DMS 273 (cell line): Measurements from ENCODE around the gene WNK2.

Experiments used
- DNase-seq: peaks from one replicate; lab custom pipeline; 2025; ENCODE audit not compliant: unreplicated experiment; lab: John Stamatoyannopoulos, UW

WNK2 gene

DNA sequence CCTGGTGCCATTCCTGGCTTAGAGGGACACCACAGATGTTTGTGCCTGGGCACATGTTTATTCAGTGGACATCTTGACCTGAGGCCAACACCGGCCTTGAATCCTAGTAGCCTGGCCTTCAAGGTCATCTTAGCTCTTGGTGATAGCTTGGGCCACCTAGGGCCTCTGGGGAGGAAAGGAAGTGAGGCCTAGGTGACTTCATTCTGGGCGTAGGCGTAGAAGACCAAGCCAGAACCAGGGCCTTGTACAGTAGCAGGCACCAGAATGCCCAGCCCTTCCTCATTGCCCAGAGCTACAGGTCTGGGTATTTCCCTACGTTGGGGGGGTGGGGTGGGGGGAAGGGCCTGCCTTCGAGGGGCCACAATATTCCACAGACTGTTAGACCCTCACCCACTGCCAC, 33.8 kb downstream of the WNK2 start:
- DNase-seq: peak; percentile 28

GRCh38 chr9:93218161-93218560, 34.2 kb downstream of the WNK2 start:
- DNase-seq: no peak

GRCh38 chr9:93218671-93219420, 34.9 kb downstream of the WNK2 start:
- no peak for DNase-seq

GRCh38 chr9:93219692-93220091, 35.8 kb downstream of the WNK2 start:
- no peak for DNase-seq

DNA sequence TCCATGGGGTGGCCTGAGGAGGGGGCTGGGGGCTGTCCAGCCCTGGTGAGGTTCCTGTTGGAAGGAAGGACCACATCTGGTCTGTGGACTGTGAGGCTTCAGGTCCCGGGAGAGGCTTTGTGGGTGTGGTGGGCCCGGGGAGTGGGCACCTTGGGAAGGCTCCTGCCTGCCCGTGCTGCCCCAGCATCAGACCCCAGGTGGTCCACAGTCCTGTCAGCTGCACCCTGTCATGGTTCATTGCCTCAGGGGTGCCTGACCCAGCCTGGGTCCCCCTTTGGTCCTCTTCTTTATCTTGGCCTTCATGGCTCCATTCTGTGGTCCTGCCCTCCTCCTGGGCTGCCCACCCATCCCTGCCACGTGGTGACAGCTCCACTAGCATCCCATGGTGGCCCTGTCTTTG, 36.7 kb downstream of the WNK2 start:
- DNase-seq: no peak

GRCh38 chr9:93221044-93221443, 37.1 kb downstream of the WNK2 start:
- DNase-seq: no peak

DNA sequence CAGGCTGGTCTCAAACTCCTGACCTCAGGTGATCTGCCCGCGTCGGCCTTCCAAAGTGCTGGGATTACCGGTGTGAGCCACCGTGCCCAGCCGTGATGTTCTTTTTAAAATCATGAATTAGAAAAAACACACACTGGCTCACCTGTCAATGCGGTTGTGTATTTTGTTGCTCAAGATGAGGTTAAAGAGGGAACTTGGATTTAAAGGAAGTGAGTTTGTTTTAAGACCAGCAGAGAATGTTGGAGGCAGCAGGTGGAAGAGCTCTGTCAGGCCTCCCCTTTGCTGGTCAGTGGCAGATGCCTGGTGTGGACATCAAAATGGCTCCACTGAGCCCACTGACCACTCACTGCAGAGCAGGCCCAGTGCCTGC, 38.9 kb downstream of the WNK2 start:
- no peak for DNase-seq

DNA sequence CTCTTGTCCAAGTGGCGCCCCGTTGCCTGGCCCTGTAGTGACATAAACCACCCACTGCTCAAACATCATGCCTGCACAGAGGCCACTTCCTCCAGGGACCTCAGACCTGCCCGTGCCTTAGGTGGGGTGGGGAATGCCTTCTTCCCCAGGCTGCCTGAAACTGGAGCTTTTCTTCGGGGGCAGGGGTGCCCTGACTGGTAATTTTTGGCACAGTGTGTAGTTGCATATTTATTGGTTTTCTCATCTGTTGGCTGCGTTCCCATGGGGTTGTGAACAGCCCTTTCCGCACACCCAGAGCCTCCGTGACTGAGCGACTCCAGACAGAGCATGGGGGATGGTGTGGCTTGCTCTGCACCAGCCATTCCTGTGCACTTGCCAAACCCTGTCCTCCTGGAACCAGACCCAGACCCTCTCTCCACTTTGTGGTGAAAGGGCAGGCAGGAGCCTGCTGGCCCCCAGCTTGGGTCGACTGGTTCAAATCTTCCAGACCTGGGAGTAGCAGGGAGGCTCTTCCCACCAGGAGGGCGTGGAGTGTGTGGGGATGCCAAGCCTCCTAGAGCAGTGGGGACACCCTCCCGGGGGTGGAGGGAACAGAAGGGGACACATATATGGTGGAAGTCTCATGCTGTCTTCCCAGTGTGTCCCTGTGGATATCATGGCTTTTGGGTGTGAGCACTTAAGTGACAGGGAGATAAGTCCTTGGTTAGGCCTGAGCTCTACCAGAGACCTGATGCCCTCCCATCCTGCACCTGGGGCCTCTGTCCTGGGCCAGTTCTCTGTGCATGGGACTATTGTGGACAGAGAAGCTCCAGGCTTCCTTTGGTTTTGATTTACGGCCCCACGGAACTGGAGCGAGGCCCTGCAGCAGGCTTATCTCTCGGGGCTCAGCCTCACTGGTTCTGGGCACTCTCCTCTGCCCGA, 39.6 kb downstream of the WNK2 start:
- DNase-seq: peak; percentile 87

- DNase-seq: no peak
Measured at GRCh38 chr9:93224591-93224990, 40.7 kb downstream of the WNK2 start.

DNA sequence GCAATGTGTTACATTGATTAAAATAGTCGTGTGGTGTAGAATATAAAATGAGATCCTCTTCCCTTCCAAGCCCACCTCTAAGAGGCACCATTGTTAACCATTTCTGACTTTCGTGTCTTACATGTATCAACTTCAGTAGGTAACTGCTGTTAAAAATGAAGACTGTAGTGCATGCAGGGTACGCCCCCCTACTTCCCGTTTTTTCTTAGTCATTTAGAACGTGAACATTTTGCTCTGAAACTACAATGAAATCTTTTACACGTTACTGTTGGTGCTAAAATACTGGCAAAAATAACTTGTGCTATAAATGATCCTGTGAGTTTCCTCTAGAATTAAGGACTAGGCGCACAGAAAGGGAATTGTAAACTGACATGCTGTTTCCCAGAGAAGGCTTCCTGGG, 41.5 kb downstream of the WNK2 start:
- no peak for DNase-seq

DNA sequence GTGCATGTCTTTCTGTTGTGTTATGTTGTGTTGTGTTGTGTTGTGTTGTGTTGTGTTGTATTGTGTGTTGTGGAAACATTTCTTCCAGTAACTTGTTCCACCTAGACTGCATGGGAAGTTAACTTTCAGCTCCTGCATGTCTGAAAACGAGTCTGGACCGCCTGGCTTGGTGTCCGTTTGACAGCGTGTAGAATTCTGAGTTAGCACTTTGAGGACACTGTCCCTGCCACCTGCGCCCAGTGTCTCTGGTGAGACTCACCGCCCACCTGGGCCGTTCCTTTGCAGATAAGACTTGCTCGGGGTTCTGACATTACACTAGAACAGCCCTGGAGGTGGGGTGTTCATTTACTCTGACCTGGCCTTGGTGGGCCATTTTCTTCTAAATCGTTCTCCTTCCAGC, 42.0 kb downstream of the WNK2 start:
- DNase-seq: no peak

- DNase-seq: no peak
Measured at GRCh38 chr9:93226819-93227218, 42.9 kb downstream of the WNK2 start.

DNA sequence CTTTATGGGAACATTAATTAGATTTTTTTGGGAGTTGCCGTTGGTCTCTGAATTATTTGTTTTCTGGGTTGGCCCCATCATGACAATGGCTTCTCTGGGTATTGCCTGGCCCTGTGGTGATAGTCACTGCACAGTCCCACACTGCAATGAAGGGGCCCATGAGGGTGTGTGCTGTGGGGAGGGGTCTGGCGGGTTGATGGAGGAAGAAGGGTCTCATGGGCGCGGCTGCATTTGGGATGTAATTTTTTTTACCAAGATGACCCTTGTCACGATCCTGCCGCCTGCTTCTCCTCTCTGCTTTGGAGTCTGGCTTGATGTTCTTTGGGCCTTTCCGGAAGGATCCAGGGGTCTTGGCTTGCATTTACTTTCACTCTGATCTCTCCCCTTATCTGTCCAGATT, 44.1 kb downstream of the WNK2 start:
- DNase-seq: no peak

GRCh38 chr9:93228453-93228852, 44.5 kb downstream of the WNK2 start:
- no peak for DNase-seq

GRCh38 chr9:93229636-93230035, 45.7 kb downstream of the WNK2 start:
- no peak for DNase-seq

- DNase-seq: no peak
Measured at GRCh38 chr9:93230185-93230584, 46.2 kb downstream of the WNK2 start.

DNA sequence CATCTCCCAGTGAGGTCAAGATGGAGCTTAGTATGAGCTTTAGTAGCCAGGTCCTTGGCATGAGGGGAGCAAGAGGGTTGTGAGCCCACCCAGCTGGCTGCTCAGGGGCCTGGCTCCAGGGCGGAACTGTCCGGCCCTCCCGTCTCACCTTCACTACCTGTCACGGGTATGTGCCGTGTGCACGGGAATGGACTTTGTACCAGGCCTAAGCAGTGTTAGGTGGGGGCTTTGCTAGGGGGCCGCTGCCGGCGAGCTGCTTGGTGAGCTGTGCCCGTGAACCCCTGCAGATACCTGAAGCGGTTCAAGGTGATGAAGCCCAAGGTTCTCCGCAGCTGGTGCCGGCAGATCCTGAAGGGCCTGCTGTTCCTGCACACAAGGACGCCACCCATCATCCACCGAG, 46.7 kb downstream of the WNK2 start:
- no peak for DNase-seq

DNA sequence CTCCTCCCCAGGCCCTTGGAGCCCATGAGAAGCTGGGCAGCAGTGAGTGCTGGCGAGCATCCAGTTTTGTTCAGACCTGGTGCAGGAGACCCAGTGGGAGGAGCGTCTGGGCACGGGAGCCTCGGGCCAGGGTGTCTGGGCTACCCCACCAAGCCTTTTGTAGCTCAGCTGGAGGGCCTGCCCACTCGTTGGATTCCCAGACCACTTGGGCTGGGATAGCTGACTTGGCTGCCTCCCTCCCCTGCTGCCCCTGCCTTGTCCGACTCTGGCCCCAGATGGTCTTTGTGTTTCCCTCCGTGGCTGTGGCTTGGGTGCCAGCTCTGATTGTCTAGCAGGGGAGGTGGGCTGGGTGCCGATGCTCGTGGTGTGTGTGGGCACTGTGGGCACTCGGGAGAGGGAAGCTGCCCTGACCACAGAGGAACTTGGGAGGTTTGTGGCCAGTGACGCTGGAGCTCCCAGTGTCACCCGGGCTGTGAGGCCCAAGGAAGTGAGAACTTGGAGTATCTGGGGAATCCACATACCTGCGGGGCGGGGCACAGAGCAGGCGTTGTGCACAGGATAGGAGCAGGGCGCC, 47.3 kb downstream of the WNK2 start:
- peak; percentile 62 for DNase-seq

- DNase-seq: peak; percentile 41
Measured at GRCh38 chr9:93231716-93232115, 47.8 kb downstream of the WNK2 start.

GRCh38 chr9:93232388-93232960, 48.5 kb downstream of the WNK2 start:
- DNase-seq: no peak

GRCh38 chr9:93233033-93233432, 49.1 kb downstream of the WNK2 start:
- no peak for DNase-seq

DNA sequence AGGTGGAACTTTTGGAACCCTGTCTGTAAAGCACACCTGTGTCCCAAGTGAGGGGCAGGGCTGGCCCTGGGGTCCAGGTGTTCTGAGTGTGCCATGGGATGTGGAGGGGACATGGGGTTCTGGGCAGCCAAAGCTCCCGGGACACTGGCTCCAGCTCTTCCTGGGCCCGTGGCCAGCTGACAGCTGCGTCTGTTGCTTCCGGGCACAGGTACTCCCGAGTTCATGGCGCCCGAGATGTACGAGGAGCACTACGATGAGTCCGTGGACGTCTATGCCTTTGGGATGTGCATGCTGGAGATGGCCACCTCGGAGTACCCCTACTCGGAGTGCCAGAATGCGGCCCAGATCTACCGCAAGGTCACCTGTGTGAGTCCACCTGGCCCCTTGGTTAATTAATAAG, 50.7 kb downstream of the WNK2 start:
- DNase-seq: no peak
